ENCODE measurements around the gene DNAI1. TPM values are rescaled to one million over a fixed set of nuclear protein-coding genes. Genes with fewer than 3 reads are reported as not detected.

DNAI1 gene
- polyA plus RNA-seq, 2 of the 4 experiments (the other 2 are of a cell fraction) = 0.27 to 0.40 TPM

- TF ChIP-seq CTCF (IDR thresholded peaks at IDR 0.05) (no peak), PHF8 (IDR thresholded peaks at IDR 0.05; ENCODE audit: borderline replicate concordance, low read depth) (no peak), SREBF2 (IDR thresholded peaks at IDR 0.05) (no peak), HOXB13 (CRISPR knock-in tag; IDR thresholded peaks at IDR 0.05; ENCODE audit: low read depth) (no peak), TP53 (CRISPR knock-in tag; IDR thresholded peaks at IDR 0.05) (no peak), EHMT2 (IDR thresholded peaks at IDR 0.05; ENCODE audit: low read depth) (no peak), RARB (CRISPR knock-in tag; IDR thresholded peaks at IDR 0.05) (no peak), BCL3 (IDR thresholded peaks at IDR 0.05) (no peak), USF2 (IDR thresholded peaks at IDR 0.05) (no peak), CBX8 (IDR thresholded peaks at IDR 0.05) (no peak), NPAS2 (CRISPR knock-in tag; IDR thresholded peaks at IDR 0.05; ENCODE audit: borderline replicate concordance) (no peak), ELK1 (IDR thresholded peaks at IDR 0.05; ENCODE audit: low read depth, low read length) (no peak), REST (IDR thresholded peaks at IDR 0.05) (no peak), HEYL (CRISPR knock-in tag; IDR thresholded peaks at IDR 0.05) (no peak), ZFP36 (IDR thresholded peaks at IDR 0.05; ENCODE audit: borderline replicate concordance, partially characterized antibody) (no peak), EP300 (IDR thresholded peaks at IDR 0.05) (no peak), KDM1A (IDR thresholded peaks at IDR 0.05; ENCODE audit: low read depth) (no peak), ATOH8 (CRISPR knock-in tag; IDR thresholded peaks at IDR 0.05; ENCODE audit: low read depth) (no peak), ESRRA (IDR thresholded peaks at IDR 0.05; ENCODE audit: borderline replicate concordance, low read length) (no peak)
- ChIA-PET POLR2A (no interaction called here), CTCF (interaction anchor here (1.0 to 6.6 kb wide), 5 partner anchors 9 to 162 kb away, joined by 3 to 59 read pairs (median 4); no protein-coding TSS in a partner anchor)
- no peak for ATAC-seq
- Histone ChIP-seq H3K4me2 (no peak overlapping the region), H3K9me3 (no peaks in the 10 kb centered on the region), H3K4me3 (no peak overlapping the region), H3K4me1 (peaks cover 2% of the 10 kb centered on the region), H3K27ac (no peak overlapping the region)
- no peak for DNase-seq (ENCODE audit: low read depth in 1 of 2, low spot score in 1 of 2)
- no peak for FAIRE-seq
- 83% methylated on average over 8 of the region's 8 CpGs for WGBS (ENCODE audit: missing lambda C conversion rate)
These were observed 107.7 kb downstream of the DNAI1 start for GRCh38 chr9:34566322-34566721.
